ENCODE results near the gene CSTF1.

The CSTF1 gene

DNA sequence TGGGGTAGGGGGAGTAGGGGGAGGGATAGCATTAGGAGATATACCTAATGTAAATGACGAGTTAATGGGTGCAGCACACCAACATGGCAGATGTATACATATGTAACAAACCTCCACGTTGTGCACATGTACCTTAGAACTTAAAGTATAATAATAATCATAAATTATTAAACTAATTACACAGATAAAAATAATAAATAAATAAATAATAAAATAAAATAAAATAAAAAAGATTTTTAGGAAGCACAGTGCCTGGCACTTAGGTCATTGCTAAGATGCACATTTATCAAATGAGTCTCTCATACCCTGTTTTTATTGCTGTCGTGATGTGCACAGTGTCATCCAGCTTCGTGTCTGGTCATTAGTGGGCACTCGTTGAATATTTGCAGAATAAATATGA lies 57.0 kb downstream of the CSTF1 start:
- DNase-seq: no peak

GRCh38 chr20:56451056-56451765 lies 58.8 kb downstream of the CSTF1 start:
- no peak for DNase-seq
- TF ChIP-seq GATA1 (IDR thresholded peaks at IDR 0.05; ENCODE audit: low read depth, low read length): no peak
- no peak for TF ChIP-seq POLR2A (IDR thresholded peaks at IDR 0.05; ENCODE audit: low read length)

More for the DNA sequence above, 57.0 kb downstream of the CSTF1 start:
- TF ChIP-seq POLR2A (IDR thresholded peaks at IDR 0.05; ENCODE audit: low read length): no peak
- no peak for TF ChIP-seq GATA1 (IDR thresholded peaks at IDR 0.05; ENCODE audit: low read depth, low read length)

DNA sequence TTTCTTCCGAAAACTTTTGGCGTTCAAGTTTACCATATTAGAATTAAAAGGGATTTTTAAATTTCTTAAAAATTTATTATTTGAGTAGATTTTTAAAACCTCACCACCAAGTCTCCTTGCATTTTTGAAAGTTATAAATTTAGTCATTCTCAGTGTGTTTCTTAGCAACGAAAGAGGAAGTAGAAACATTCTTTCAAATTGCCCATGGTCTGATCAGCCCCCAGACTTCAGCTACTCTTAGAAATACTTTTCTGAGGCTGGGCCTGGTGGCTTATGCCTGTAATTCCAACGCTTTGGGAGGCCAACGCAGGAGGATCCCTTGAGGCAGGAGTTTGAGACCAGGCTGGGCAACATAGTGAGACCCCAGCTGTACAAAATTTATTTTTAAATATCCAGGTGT lies 60.9 kb downstream of the CSTF1 start:
- TF ChIP-seq POLR2A (IDR thresholded peaks at IDR 0.05; ENCODE audit: low read length) (no peak), GATA1 (IDR thresholded peaks at IDR 0.05; ENCODE audit: low read depth, low read length) (no peak)
- DNase-seq: no peak

- no peak for TF ChIP-seq GATA1 (IDR thresholded peaks at IDR 0.05; ENCODE audit: low read depth, low read length)
- TF ChIP-seq POLR2A (IDR thresholded peaks at IDR 0.05; ENCODE audit: low read length): no peak
- DNase-seq: no peak
Observed at GRCh38 chr20:56454754-56455153, 62.3 kb downstream of the CSTF1 start.

Measured in erythroblast (primary cell).